NCI-H2029 (cell line): ENCODE results near the gene AP1G1.

Experiments
- DNase-seq: peaks from one replicate; lab custom pipeline; 2025; lab: John Stamatoyannopoulos, UW

The AP1G1 gene

GRCh38 chr16:71754108-71754507 is 54.5 kb downstream of the AP1G1 start:
- no peak for DNase-seq

DNA sequence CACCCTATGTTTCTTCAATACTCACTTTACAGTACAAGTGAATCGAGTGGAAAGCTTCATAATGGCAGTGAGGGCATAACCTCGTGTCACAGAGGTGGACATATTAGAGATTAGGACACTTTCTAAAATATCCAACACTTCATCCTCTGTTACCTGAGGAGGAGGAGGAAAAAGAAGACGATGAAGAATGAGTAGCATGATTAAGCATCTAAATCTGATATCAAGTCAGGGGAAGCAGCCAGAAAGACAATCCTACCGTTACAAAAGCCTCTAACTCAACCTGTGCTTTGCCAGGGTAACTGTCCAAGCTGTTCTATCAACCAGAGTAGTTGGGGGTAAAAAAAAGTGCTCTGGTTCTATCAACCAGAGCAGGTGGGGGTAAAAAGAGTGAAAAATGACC is 60.4 kb downstream of the AP1G1 start:
- DNase-seq, result no peak

- no peak for DNase-seq
These were observed 62.1 kb downstream of the AP1G1 start for GRCh38 chr16:71746442-71747046.

DNA sequence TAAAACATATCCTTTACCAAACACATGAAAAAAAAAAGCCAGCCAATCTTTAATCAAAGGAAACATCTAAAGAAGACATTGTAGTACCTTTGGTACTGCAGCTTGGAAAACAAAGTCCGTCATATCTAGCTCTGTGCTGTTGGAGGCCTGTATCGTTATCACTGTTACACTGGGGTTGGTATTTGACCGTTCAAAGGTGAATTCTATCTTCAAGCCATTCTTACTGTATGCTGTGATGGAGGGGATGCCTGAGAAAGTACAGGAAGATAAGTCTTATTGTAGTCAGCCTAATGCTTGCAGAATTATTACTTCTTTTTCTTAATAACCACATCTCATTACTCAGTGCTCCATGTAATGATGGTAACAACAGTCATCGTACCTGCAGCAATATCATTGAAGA is 69.8 kb downstream of the AP1G1 start:
- no peak for DNase-seq

DNA sequence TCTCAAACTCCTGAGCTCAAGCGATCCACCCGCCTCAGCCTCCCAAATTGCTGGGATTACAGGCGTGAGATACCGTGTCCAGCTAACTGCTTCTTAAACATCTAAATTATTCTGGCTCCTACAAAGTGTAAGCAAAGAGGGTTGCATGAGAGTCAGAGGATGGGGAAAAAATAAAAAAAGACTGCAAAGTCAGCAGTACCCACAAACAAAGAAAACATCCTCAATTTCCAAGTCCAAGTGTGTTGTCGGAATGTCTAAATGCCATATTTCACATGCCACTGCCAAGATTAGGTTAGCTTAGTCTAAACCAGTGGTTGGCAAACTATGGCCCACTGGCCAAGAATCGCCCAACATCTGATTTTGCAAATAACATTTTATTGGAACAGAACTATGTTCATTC is 71.1 kb downstream of the AP1G1 start:
- DNase-seq, result no peak

GRCh38 chr16:71734511-71734910 is 74.1 kb downstream of the AP1G1 start:
- no peak for DNase-seq

- no peak for DNase-seq
These were observed 76.0 kb downstream of the AP1G1 start for GRCh38 chr16:71732587-71732986.

- no peak for DNase-seq
These were observed 80.9 kb downstream of the AP1G1 start for GRCh38 chr16:71727551-71728324.

DNA sequence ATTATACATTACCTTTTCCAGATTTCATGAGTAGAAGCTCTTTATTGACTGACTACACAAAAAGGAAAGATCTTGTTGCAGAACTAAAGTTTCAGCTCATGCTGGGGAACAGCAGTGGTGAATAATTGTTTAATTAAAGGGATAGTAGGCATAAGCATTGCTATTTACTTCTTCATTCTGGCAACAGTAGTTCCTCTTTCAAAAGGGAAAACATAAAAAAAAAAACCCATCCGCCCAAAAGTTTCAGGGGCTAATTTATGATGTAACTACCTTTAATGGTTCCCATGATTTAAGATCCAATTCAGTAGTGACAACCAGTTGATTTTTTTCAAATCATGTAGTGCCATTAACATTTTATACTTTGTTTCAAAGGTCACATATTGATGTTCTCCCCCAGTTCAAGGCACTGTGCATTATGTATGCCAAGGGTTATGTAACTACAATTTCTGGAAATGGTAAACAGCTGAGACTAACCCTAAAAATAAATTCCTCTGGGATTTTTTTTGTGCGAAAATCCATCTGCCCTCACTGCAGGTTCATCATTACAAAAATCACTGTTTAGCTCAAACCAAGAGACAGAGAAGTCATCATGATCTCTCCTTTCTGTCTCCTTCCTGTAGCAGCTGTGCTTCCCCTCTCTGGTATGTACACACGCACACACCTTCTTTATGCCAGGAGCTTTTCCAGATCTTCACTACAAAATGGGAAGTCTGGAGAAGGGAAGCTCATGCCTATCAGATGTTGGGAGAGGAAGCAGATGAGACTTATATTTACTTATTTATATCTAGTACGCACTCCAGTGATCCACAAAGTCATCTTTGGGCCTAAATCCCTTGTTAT is 81.9 kb downstream of the AP1G1 start:
- DNase-seq, result no peak

DNA sequence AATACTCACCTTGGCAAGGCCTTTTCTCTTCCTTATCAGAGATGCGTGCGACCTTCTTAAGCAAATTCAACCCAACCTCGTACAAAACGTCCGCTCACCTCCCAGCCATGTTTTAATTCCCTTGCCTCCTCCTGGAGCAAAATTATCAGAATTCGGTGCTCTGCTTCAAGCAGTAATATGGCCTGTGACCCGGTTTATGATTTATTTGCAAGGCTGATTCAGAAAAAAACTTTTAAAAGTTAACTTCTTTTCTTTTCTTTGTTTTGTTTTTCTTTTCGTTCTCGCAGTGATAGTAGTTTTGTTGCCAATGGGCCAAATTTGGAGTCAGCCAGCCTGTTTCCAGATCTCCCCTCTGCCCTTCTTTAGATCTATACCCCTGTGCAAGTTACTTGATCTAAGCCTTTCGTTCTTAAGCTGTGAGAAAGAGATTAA is 84.3 kb downstream of the AP1G1 start, which contains the start of gene PHLPP2:
TSS of gene PHLPP2 (minus strand) at position 382 of the 432 bp plus-strand sequence. CDS start 9,906 bp downstream, outside the sequence.
- no peak for DNase-seq

- peak; percentile 14 for DNase-seq
These were observed 84.9 kb downstream of the AP1G1 start for GRCh38 chr16:71723537-71724319.

DNA sequence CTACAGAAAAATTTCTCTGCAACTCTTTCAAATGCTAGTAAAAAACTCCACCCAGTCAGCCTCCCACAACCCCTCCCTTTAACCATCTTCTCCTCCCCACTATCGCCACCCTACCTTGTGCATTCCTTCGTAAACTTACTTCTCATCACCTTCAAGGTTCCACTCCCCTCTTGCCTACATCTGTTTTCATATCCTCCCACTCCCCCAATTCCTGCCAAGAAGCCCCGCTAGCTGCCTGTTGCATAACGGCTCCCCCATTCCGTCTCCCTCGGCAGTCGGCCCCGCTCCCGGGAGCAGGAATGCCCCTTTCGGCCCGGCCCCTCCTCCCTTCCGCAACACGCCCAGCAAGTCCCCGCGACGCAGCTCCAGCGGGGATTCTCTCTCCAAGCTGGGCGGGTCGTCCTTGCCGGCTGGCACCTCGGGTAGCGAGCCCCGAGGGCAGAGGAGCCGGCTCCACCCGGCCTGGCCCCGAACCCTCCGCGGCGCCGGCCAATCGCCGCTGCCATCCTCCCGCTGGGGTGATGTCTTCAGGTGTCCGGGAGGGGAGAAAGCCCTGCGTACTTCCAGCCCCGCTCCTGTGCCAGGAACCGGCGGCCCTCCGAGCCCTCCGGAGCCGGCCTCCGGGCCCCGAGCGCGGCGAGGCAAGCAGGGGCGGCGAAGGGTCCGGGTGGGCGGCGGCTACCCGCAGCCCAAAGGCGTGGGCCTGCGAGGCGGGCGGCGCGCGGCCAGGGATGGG is 85.7 kb downstream of the AP1G1 start:
- peak; percentile 13 for DNase-seq

- no peak for DNase-seq
These were observed 87.4 kb downstream of the AP1G1 start for GRCh38 chr16:71721066-71721740.

GRCh38 chr16:71712501-71712900 is 96.1 kb downstream of the AP1G1 start:
- no peak for DNase-seq

DNA sequence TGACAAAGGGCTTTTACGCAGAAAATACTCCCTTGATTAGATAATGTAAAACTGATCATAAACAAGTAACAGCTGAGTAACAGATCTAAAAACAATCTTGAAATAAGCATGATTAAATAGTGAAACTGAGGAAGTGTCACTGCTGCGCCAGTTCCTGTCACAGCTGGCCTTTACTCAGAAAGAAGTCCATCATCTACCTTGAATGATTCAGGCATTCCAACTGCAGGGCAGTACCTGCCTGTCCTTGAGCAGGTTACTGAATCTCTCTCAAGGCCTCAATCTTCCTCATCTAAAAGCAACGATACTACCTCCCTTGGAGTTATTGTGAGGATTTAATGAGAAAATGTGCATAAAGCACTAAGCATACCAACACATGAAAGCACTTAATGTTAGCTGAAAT is 96.8 kb downstream of the AP1G1 start:
- DNase-seq, result no peak

DNA sequence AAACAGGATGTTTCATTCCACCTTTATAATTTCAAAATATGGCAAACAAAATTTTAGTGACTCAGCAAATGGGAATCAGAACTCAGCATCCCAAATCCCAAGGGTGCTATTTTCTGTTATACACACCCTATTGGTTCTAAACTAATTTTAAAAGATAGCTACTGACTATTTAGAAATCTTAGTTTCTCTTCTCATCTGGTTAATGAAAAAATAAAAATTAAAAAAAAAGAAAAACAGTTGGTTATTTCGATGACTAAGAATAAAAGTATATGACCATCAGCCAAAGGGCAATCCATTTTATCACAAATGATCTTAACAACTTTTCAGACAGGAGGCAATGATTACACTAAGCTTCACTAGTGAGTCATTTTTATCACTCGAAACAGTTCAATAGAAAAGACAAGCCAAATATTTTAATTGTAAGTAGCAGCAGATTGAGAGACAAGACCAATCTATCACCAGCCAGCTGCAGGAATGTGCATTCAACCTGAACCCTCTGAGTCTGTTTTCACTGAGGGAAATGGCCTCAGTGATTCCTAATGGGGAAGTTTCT is 99.3 kb downstream of the AP1G1 start:
- DNase-seq, result no peak

- no peak for DNase-seq
These were observed 99.9 kb downstream of the AP1G1 start for GRCh38 chr16:71708696-71709095.

- DNase-seq, result no peak
These were observed 101.4 kb downstream of the AP1G1 start for GRCh38 chr16:71707199-71707598.

DNA sequence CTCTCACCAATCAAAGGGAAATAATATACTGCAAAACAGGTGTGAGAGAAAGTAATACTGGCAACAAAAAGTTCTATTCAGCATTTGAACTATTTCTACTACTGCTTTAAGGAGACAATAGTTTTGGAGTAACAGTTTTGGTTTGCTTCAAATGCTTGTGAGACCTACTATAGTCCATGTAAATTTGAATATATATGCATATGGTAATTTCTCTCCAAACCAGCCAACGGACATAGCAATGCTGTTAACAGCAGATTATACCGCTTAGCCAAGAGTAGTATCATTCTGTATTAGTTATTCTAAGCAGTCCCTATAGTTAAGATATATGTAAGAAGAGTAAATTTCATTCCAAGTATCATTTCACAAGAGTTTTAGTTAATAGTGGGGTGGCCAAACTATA is 102.6 kb downstream of the AP1G1 start:
- no peak for DNase-seq

DNA sequence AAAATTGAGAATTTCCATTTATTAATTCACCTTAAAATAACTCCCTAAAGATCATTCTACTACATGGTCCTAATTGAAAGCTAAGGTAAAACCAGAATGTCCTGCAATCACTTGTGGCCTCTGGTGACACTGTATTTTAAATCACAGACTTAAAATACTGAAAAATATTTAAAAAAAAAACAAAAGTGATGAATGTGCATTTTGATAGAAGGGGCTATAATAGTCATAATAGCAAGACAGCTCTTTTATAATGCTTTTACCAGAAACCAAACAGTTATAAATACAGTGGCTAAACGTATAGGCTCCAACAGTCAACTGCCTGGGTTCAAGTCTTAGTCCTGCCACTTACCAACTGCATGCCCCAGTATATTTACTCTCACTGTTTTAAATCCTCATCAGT is 105.3 kb downstream of the AP1G1 start:
- no peak for DNase-seq
